Lower leg skin (tissue), 4 donors: ENCODE data around the gene RPL29. TPM values are rescaled to one million over a fixed set of nuclear protein-coding genes. Genes with fewer than 3 reads are reported as not detected.

Source experiments
- DNase-seq, 2 donors: peaks; one replicate each; pipeline ENCODE4 v3.0.0-alpha.2; 2019; ENCODE audit warnings: low spot score in 2 of 2
- H3K4me3 ChIP-seq: fragments of 200-600 bp; sonication (generic); 2 replicates; pipeline ENCODE4 v1.5.1; 2017; ENCODE audit warnings: mild to moderate bottlenecking, low read depth; ENCODE audit not compliant: poor library complexity, severe bottlenecking
- POLR2A ChIP-seq, 2 donors: fragments of 450-650 bp; IDR thresholded peaks; one replicate each; pipeline ENCODE4 v1.6.1; 2016 to 2017; ENCODE audit warnings: antibody characterized with exemption in 2 of 2, mild to moderate bottlenecking in 1 of 2, moderate library complexity in 1 of 2
- WGBS, 2 donors: methylation state at CpG; one replicate each; pipeline ENCODE4 v1.1.5; 2018; 5-methylcytosine and 5-hydroxymethylcytosine counted together
- intact Hi-C: fragments of 100-400 bp; cut with DNase I; formaldehyde crosslinking; loops from one replicate; pipeline ENCODE4 v1.15.0; 2023; ENCODE audit warnings: low total_unique reads
- total RNA-seq, 4 donors: library from RNA; depleted of rRNA; stranded (reverse); fragments of >200 nt; gene quantifications; one replicate each; pipeline ENCODE4 v1.1.0, GENCODE V29; 2016
- TF ChIP-seq, protein P1 (sequence below), 3 donors: fragments of 450-650 bp; IDR thresholded peaks; one replicate each; pipeline ENCODE4 v1.5.1; 2016; ENCODE audit warnings: antibody characterized with exemption in 3 of 3, mild to moderate bottlenecking in 3 of 3, moderate library complexity in 2 of 3

Gene RPL29
- total RNA-seq, 4 donors from 2014 or later, result 1,729 to 2,645 (median 2,120) TPM

GRCh38 chr3:51974963-51975851 lies 20.5 kb downstream of the RPL29 start, which contains the start of gene ABHD14A:
Gene ABHD14A (plus strand): TSS chr3:51975064. CDS start chr3:51975136, 72 bp downstream.
- peak within 1 kb of the TSS; percentile 30 for H3K4me3 ChIP-seq
- TF ChIP-seq, protein P1, sequence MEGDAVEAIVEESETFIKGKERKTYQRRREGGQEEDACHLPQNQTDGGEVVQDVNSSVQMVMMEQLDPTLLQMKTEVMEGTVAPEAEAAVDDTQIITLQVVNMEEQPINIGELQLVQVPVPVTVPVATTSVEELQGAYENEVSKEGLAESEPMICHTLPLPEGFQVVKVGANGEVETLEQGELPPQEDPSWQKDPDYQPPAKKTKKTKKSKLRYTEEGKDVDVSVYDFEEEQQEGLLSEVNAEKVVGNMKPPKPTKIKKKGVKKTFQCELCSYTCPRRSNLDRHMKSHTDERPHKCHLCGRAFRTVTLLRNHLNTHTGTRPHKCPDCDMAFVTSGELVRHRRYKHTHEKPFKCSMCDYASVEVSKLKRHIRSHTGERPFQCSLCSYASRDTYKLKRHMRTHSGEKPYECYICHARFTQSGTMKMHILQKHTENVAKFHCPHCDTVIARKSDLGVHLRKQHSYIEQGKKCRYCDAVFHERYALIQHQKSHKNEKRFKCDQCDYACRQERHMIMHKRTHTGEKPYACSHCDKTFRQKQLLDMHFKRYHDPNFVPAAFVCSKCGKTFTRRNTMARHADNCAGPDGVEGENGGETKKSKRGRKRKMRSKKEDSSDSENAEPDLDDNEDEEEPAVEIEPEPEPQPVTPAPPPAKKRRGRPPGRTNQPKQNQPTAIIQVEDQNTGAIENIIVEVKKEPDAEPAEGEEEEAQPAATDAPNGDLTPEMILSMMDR (IDR thresholded peaks at IDR 0.05), result no peak
- no peak for TF ChIP-seq POLR2A (IDR thresholded peaks at IDR 0.05)
- intact Hi-C loops, result no loop called here
- peak; percentile 64 to 93 for DNase-seq
- 0 to 1% methylated on average over 50 to 59 of the region's 63 CpGs for WGBS, 2 donors

DNA sequence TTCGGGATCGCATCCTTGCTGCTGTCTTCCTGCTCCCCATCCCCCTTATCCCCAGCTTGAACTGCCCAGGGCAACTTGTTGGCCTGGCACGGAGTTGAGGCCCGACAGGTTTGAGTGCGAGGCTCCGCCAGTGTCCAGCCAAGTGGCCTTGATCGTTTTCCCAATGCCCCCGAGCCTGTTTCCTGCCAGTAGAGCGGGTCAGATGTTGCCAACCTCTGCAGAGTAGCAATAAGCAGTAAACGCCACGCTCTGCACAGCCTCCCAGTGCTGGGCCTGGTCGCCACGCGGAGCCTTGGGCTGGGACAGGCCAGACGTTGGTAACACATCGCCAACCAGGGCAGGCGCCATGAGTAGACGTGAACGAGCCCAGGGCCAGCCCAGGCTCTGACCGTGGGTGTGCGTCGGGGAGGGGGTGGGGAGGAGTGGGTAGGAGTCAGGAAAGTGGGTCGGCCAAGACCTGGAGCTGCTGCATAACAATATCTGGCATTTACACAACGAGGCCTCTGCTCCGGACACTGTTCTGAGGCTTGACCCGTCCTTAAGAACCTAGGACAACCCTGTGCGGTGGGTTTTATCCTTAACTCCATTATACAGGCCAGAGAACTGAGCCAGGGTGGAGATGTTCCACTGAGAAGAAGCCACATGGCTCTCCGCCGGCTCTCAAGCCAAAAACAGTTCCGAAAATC lies 21.3 kb downstream of the RPL29 start:
- 2 to 5% methylated on average over 23 to 30 of the region's 30 CpGs for WGBS, 2 donors
- intact Hi-C loops, result no loop called here
- peak; percentile 41 to 90 for DNase-seq
- peak overlapping the region; percentile 30 for H3K4me3 ChIP-seq
- TF ChIP-seq POLR2A (IDR thresholded peaks at IDR 0.05), result no peak
- TF ChIP-seq, protein P1 (IDR thresholded peaks at IDR 0.05), result no peak

DNA sequence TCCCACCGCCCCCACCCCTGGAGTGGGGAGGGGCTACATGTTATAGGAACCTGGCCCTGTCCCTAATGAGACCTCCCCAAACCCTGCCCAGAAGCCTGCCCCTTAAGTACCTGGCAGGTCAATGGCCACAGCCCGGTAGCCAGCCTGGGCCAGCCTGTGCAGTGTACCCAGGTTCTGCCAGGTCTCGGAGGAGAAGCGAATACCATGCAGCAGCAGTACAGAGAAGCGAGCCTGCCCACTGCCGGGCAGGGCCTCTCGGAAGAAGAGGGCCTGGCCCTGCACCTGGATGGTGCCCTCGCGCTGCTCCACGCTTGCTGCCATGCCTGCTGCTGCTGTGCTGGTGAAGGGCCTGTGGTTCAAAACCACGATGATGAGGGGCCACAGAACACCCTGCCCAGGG lies 24.3 kb downstream of the RPL29 start:
- intact Hi-C loops, result no loop called here
- H3K4me3 ChIP-seq, result no peak overlapping the region
- whole genome bisulfite sequencing, 2 donors, result 81 to 85% methylated on average over 8 to 11 of the region's 11 CpGs
- no peak for TF ChIP-seq POLR2A (IDR thresholded peaks at IDR 0.05)
- TF ChIP-seq, protein P1 (IDR thresholded peaks at IDR 0.05), result no peak
- DNase-seq, result no peak

- no peak for TF ChIP-seq POLR2A (IDR thresholded peaks at IDR 0.05)
- TF ChIP-seq, protein P1 (IDR thresholded peaks at IDR 0.05), result no peak
- no peak for DNase-seq
- intact Hi-C loops, result no loop called here
- H3K4me3 ChIP-seq, result no peak overlapping the region
- 49 to 60% methylated on average over 5 to 6 of the region's 6 CpGs for WGBS, 2 donors
Measured at GRCh38 chr3:51970606-51971300, 24.9 kb downstream of the RPL29 start.

- no peak for DNase-seq
- H3K4me3 ChIP-seq, result no peak overlapping the region
- intact Hi-C loops, result no loop called here
- 48 to 73% methylated on average over 4 of the region's 4 CpGs for WGBS, 2 donors
- TF ChIP-seq, protein P1 (IDR thresholded peaks at IDR 0.05), result no peak
- TF ChIP-seq POLR2A (IDR thresholded peaks at IDR 0.05), result no peak
Measured at GRCh38 chr3:51969841-51970240, 25.9 kb downstream of the RPL29 start.
